Right forelimb (tissue), 1 donor: ENCODE results near the gene LILRB2.
"Not testable (repeated sequence)": the region's sequence is repeated elsewhere in the genome, so short reads cannot be mapped to it uniquely, and the experiment has no call there.

ENCODE experiments used
- DNase-seq: peaks from one replicate; pipeline ENCODE4 v3.0.0-alpha.2; 2018

The LILRB2 gene

GRCh38 chr19:54302257-54302656 is 21.3 kb upstream of the LILRB2 start:
- DNase-seq, result no peak

GRCh38 chr19:54299515-54299914 is 18.6 kb upstream of the LILRB2 start:
- DNase-seq, result no peak

GRCh38 chr19:54299126-54299498 is 18.2 kb upstream of the LILRB2 start:
- DNase-seq, result no peak

- DNase-seq, result no peak
Measured at GRCh38 chr19:54298357-54299125, 17.6 kb upstream of the LILRB2 start.

- no peak for DNase-seq
Measured at GRCh38 chr19:54297759-54298305, 16.9 kb upstream of the LILRB2 start.

- no peak for DNase-seq
Measured at GRCh38 chr19:54294539-54294938, 13.6 kb upstream of the LILRB2 start.

GRCh38 chr19:54289160-54289559 is 8.2 kb upstream of the LILRB2 start:
- not testable (repeated sequence) for DNase-seq

GRCh38 chr19:54287456-54287855 is 6.5 kb upstream of the LILRB2 start:
- no peak for DNase-seq

GRCh38 chr19:54286283-54286682 is 5.4 kb upstream of the LILRB2 start:
- DNase-seq, result not testable (repeated sequence)

GRCh38 chr19:54285427-54286056 is 4.6 kb upstream of the LILRB2 start:
- DNase-seq, result not testable (repeated sequence)

GRCh38 chr19:54282686-54283470 is 2.0 kb upstream of the LILRB2 start:
- DNase-seq, result no peak

- DNase-seq, result not testable (repeated sequence)
Measured at GRCh38 chr19:54281729-54282075, 792 bp upstream of the LILRB2 start.

- not testable (repeated sequence) for DNase-seq
Measured at GRCh38 chr19:54280441-54280840, 469 bp downstream of the LILRB2 start.

- DNase-seq, result not testable (repeated sequence)
Measured at GRCh38 chr19:54280025-54280424, 885 bp downstream of the LILRB2 start.

GRCh38 chr19:54279406-54279962 is 1.4 kb downstream of the LILRB2 start:
- no peak for DNase-seq

- DNase-seq, result not testable (repeated sequence)
Measured at GRCh38 chr19:54278571-54279195, 2.2 kb downstream of the LILRB2 start.

- not testable (repeated sequence) for DNase-seq
Measured at GRCh38 chr19:54278056-54278455, 2.9 kb downstream of the LILRB2 start.

- DNase-seq, result not testable (repeated sequence)
Measured at GRCh38 chr19:54277111-54277615, 3.7 kb downstream of the LILRB2 start.

GRCh38 chr19:54275951-54276350 is 5.0 kb downstream of the LILRB2 start:
- no peak for DNase-seq

- not testable (repeated sequence) for DNase-seq
Measured at GRCh38 chr19:54274516-54274915, 6.4 kb downstream of the LILRB2 start.

- DNase-seq, result no peak
Measured at GRCh38 chr19:54273821-54274220, 7.1 kb downstream of the LILRB2 start.

GRCh38 chr19:54272181-54272580 is 8.7 kb downstream of the LILRB2 start:
- not testable (repeated sequence) for DNase-seq
